Measurements from ENCODE around the gene FGF9.

FGF9 gene

DNA sequence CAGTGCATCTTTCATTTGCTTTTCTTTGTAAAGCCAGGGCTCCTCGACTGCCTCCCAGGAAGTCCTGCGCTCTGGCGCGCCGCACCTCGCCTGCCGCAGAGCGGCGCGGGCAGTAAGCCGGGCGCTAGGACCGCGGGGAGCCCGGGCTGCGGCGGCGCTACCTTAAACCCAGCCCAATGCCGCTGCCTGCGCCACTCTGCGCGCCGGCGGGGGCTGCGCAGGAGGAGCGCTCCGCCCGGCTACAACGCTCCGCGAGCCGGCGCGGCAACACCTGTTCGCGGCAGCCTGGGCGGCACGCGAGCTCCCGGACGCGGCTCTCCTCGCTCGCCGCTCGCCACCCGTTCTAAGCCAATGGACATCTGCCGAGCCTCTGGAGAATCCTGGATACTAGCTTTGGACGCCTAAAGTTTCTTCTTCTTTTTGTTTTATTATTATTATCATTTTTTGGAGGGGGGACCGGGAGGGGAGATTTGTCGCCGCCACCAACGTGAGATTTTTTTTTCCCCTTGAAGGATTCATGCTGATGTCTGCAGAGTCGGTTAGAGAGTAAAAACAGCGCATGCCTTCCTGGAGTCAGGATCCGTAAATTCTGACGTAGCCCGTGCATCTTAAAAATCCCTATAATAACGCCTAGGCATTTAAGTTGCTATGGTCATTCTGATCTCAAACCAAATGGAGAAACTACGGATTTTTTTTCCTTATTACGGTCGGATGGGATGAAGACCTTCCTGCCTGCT is at the start of gene FGF9:
FGF9 (plus strand) TSS at position 191 of the 737 bp plus-strand sequence. CDS start 840 bp downstream, outside the sequence.
- peak; percentile 22 for DNase-seq

DNA sequence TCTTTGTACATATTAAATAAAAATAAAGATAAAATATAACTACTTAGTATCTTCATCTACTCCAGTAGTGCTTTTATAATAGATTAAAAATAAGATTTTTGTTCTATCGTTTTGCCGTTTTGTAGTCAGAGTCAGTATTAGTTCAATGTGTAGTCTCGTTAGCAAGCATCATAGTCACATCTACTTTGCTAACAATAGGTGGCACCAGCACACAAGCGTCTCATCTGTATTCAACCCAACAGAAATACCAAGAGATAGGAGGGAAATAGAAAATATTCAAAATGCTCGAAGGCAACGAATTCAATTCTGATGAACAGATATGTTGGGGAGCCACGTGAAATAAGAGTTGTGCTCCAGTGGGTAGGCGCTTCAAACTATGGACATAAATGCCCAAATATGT is 45.5 kb upstream of the FGF9 start:
- peak; percentile 37 for DNase-seq

DNA sequence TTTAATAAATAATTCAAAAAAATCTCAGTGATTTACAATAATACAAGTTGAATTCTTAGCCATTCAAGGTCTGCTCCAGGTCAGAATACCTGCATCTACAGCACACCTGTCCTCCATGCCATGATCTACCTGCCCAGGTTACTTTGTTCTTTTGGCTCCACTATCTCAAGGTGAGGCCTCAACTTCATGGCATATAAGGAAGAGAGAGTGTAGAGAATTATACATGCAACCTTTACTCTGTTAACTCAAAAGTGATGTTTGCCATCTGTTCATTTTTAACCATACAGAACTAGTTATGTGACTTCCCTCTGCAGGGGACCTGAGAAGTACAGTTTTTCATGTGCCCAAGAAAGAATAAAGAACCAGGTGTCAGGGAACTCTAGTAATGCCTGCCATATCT is 38.7 kb upstream of the FGF9 start:
- DNase-seq, result no peak

DNA sequence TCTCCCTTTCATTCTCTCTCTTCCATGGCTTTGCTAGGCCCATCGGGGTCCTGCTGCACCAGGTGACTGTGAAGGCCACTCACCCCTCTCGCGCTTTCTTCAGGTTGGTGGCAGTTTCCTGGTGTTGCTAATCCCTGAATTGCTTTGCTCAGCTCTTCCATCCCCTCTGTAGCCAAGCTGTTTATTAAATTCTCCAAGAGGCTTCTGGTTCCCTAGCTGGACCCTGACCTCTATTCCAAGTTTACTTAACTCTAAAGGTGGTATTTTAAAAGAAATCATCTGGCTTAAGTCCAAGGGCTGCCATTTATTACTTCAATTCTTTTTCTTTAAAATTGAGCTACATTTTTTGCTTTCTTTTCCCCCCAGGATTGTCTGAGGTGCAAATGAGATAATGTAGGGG is 34.2 kb upstream of the FGF9 start:
- DNase-seq, result no peak

DNA sequence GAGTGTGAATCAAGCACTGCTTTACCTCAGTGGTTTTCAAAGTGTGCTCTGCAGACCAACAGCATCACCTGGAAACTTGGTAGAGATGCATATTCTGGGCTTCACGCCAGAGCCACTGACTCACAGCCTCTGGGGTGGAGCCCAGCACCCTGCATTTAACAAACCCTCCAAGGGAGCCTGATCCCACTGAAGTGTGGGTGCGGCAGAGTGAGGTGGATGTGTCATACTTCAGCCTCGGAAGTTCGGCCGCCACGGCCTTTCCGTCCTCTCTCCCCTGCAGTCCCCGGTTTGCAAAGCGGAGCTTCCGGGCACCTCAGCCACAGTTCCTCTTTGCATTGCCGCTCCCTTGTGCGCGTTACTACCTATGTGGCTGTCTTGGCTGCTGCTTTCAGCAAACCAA is 33.6 kb upstream of the FGF9 start:
- DNase-seq, result peak; percentile 77

DNA sequence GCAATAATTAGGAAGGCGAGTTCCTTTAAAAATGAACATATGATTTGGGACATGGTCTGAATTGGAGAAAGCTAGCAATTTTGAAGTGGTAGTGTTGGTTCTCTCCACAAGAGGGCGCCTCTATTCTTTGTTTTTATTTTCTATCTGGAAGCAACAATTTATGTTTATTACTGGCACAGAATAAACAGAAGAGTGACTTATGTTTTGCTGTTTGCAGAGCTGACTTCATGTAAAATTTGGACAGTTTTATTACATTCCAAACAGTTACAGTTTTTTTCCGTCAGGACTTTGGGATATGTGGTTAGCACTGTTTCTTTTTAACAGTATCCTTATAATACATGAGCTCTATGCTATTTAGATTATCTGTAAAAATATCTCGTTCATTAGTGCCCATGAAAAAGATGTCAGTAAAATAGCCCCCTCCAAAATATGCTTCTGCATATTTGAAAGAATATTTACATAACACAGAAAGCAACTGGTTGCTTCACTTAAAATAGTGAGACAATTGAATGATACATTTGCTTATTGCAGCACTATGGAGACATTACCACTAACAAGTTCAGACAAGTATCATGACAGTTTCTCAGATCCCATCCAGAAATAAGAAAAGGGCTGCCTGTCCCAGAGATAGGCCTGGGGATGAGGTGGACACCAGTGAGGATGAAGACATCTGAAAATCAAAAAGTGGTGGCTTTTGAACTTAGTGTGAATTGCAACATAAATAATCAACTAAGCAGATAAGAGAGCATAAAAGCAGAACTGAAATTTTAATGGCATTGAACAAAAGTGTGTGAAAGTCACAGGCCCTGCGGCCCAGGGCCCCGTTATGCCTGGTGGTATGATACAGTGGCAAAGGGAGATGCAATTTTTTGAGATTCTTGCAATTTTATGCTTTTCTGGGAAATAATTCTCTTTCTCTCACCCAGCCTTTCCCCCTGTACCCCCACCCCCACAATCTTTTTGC is 32.3 kb upstream of the FGF9 start:
- DNase-seq, result peak; percentile 71

DNA sequence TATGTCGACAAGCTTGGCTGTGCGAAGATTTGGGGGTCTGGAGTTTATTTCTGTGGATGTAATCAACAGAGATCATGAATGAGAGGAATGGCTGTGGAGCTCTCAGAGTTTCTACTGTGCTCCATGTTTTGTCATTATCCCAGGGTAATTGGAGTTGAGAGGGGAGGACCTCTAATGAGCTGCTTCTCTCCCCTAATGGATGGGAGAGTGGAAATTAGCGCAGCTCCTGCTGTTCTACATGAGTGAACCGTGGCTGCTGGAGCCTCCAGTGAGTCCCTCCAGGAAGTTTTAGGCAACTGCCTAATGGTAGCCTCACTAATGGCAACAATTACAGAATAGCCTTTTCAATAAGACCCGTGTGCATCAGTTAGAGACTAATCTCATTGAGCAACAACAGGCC is 31.3 kb upstream of the FGF9 start:
- no peak for DNase-seq

DNA sequence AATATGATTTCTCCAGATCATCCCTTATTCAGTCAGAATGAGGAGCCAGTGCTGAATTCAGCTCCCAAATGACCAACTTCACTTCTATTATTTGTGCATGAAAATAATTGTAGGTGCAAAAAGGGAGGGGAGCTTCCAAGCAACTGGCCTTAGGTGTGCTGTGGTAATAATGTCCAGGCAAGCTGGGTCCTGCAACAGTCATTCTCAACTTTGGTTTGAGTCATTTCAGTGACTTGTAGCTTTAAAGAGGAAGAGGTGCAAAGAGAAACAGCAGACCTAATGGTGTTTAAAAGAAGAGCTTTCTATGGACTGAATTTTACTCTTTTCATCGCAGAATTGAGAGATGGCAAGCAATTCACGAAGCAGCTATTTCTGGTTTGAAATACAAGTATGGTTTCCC is 29.2 kb upstream of the FGF9 start:
- DNase-seq, result no peak

DNA sequence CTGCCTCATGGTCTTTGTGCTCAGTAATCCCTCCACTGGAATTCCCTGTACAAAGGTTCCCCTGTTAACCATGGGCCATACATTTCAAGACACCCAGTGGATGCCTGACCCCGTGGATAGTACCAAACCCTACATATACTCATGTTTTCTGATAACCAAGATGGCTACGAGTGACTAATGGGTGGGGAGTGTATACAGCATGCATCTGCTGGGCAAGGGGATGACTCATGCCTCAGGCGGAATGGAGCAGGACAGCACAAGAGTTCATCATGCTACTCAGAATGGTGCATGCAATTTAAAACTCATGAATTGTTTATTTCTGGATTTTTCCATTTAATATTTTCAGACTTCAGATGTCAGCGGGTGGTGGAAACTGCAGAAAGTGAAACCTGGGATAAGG is 13.3 kb upstream of the FGF9 start:
- peak; percentile 18 for DNase-seq

DNA sequence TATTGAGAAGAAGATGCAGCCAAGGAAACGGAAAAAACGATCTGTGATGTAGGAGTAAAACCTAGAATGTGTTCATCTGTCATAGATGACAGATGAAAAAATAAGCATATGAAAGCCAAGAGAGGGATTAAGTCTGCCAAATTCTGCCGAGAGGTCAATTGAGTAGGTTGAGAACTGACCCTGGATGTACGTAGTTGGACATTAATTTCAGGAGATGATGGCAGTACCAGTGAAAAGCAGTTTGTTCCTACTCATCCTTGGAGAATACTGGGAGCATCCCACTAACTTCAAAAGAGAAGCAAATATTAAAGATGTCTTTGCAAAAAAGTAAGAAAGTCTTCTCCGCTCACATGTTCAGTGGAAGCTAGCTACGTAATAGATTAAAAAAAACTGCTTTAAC is 11.8 kb upstream of the FGF9 start:
- DNase-seq, result no peak

DNA sequence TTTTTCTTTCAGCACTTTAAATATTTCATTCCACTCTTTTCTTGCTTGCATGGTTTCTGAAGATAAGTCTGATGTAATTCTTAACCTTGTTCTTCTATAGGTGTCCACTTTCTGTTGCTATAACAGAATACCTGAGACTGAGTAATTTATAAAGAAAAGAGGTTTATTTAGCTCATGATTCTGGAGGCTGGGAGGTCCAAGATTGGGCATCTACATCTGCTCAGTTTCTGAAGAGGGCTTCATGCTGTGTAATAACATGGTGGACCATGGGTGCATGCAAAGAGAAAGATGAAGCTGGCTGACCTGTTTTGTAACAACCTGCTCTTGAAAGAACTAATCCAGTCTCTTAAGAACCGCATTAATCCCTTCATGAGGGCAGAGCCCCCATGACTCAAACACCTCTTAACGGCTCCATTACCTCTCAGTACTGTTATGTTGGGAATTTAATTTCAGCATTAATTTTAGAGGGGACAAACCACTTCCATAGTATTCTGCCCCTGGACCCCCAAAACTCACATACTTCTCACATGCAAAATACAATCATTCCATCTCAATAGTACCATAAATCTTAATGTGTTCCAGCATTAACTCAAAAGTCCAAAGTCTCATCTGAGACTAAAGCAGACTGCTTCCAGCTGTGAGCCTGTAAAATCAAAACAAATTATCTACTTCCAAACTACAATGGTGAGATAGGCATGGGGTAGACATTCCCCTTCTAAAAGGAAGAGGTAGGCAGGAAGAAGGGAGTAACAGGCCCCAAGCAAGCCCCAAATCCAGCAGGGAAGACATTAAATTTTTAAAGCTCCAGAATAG is 9.6 kb upstream of the FGF9 start:
- no peak for DNase-seq

DNA sequence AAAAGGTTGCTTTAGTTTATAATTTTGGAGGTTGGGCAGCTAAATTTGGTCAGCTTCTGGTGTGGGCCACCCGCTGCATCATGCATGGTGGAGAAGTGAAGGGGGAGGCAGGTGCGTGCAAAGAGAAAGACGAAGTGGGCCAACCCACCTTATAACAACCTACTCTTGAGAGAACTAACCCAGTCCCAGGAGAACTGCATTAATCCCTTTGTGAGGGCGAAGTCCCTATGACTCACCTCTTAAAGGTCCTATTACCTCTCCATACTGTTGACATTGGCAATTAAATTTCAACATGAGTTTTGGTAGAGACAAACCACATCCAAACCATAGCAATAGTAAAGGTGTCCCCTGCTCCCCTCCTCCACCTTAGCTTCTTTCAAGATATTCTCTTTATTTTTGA is 7.7 kb upstream of the FGF9 start:
- no peak for DNase-seq

DNA sequence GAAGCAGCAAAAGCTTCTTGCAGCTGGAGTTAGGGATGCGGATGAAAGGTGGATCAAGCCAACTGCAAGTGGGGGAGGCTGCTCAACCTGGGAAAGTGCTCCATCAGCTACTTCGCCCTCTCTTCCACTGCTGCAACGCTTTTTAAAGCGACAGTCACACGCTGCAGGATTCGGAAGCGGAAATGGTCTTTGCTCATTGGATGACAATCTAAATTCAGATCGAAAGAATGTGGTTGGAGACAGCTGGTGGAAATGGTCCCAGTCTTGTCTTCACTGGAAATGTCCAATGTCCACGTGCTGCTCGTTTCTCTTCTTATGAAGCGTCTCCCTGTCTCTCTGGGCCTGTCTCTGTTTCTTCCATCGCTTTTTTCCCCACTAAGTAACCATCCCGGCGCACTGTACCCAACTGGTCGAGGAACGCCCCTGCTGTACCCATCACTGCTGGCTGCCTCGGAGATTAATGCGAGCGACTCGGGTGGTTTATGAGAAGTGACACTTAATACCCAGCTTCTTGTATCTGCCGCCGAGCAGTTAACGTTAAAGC is 2.1 kb upstream of the FGF9 start:
- no peak for DNase-seq

DNA sequence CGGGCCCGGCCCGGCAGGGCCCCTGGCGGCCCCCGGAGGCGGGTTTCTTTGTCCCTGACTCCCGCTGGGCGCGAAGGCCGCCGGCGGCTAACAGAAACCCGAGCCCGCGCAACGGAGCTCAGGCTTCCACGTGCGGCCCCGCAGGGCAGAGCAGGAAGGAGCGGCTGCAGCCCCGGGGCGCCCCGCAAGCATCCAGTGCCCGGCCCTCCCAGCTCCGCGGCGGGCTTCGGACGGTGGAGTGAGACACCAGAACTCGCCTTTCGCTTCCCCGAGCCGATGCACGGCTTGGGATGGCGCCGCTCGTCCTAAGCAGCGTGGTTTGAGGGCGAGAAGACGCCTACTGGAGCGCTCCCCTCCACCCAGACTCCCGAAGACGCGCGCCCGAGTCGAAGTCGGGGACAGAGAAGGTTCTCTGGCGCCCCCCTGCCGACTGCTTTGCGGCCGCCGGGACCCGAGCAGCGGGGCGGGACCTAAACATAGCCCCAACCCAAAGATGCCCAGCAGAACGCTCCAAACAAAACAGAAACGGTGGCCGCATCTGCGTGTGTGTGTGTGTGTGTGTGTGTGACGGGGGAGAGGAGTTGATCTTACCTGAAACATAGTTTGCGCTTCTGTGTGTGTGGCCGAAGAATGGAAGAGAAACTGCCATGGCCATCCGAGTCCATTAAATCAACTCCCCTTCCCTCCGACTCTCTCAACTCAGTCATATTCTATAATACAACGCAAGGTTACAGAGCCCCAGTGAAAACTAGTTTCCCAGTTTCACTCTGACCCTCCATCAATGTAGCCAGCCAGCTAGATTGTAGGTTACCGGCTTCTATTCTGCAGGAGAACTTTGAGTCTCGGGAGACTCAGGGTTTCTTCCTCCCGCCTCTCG is 629 bp upstream of the FGF9 start:
- DNase-seq, result no peak

DNA sequence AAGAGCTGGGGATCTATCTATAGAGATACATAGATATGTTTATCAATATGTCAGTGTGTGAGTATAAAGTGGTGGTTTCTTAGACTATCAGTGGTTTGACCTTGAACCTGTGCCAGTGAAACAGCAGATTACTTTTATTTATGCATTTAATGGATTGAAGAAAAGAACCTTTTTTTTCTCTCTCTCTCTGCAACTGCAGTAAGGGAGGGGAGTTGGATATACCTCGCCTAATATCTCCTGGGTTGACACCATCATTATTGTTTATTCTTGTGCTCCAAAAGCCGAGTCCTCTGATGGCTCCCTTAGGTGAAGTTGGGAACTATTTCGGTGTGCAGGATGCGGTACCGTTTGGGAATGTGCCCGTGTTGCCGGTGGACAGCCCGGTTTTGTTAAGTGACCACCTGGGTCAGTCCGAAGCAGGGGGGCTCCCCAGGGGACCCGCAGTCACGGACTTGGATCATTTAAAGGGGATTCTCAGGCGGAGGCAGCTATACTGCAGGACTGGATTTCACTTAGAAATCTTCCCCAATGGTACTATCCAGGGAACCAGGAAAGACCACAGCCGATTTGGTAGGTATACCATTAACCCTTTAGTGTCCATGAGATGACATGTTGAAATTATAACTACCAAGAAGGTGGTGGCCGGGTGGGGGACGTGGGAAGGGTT is 880 bp downstream of the FGF9 start:
- DNase-seq, result no peak

DNA sequence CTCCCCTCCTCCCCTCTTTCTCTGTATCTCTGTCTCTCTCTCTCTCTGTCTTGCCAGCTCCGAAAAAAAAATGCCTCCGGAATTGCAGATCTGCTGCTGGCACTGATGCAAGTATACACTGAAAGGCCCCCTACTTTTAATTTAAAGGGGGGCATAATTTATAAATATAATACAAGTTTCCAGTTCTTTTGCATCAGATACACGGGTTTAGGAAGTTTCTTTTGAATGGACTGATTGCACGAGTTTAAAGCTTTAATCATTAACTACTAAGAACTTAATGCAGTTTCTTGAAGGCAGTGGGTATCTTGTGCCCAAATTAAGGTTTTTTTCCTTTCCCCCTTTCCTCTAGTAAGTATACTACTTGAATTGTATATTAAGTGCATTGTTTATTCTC is 1.4 kb downstream of the FGF9 start:
- no peak for DNase-seq

DNA sequence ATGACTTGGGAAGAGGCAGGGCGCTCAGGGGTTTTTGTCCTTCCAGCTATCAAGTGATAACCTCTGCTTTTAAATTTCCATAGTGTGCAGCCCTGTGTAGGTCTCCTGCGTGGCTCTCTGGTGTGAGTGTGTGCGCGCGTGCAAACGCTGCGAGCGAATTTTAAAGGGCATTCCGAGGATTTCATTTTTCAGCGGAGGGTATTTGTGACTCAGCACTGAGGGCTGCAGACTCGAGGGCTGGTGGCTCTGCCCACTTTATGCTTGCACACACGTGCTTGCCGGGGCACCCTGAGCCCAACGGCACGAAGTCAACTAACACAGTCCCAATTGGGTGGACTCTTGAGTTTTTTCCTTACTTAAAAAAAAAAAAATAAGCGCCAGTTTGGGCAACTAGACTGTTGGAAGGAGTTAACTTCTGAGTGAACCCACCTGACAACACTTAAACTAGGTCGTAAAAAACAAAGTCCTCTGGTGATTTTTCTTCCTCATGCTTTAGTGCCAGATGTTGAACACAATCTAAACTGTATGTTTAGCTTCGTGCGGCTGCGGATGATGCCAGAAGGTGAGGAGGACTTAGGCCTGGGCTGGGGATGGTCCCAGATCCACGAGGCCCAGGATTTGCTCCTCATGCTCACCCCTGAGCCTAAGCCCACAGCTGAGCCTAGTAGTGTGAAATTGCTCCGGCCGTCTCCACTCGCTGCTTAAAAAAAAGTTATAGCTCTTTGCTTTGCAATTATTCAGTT is 2.1 kb downstream of the FGF9 start:
- DNase-seq, result no peak

DNA sequence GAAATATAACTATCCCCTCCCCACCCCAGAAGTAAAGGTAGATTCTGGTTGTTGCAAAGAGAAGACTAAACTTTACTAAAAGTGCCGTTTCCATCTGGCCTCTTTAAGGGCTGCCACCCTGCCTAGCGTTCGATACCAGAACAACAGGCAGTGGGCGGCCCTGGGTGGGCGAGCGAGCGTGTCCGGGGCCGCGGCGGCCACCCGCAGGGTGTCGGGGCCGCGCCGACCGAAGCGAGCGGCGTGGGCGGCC is 2.6 kb downstream of the FGF9 start:
- DNase-seq, result no peak

DNA sequence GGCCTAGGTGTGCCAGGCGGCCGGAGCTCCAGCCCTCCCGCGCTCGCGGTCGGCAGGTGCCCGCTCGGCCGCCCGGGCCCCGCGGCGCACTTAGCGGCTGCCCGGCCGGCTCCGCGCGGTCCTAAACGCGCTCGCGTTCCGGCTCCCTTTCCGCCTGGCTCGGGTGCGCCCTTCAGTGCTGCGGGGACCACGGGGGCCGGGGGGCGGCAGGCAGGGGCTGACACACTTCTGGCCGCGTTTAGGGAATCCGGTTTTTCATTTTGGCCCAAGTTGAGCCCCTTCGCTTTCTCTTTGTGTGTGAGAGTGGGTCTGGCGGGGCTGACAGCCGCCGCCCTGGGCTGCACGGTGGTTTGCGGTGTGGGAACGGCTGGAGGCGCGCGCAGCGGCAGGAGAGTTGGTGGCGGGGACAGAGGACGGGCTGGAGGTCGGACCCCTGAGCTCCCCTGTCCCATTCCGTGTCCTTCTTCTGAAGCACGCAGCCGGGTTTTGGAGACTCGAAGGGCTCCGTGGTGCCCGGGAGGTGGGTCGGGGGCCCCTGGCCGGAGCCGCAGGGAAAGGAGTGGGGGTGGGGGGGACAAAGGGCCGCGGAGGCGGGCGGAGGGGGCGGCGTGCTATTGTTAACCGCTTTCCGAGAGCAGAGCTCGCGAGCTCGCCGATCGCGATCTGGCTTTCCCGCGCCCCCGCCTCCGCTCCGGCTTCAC is 3.1 kb downstream of the FGF9 start:
- DNase-seq, result no peak

DNA sequence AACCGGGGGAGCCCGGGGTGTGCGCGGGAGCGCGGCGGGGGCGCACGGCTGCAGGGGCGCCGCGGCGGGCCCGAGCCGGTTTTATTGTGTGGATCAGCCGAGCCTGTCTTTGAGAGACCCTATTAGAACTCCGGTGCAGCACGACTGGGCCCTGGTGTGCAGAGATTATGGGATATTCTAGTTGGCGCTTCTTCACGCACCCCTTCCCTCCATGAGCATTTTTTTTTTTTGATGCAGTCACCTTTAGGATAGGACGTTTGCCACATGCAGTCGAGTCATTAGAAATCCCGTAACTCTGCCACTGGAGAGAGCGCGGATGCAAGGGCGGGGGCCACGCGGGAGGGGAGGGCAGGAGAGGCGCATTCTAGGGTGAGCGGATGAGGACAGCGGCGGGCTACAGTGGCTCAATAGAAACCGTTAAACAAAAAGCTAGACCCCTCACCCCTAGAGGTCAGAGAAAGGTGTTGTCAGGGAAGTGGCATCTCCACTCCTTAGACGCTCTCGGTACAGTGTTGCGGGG is 3.7 kb downstream of the FGF9 start:
- no peak for DNase-seq
